ENCODE measurements around the gene RNF10. TPM values are rescaled to one million over a fixed set of nuclear protein-coding genes. Genes with fewer than 3 reads are reported as not detected.

RNF10 gene
- total RNA-seq, 2 experiments from 2014 or later: 441 to 446 TPM

- no peak for DNase-seq
- no peaks in the 10 kb centered on the region for H3K4me1 ChIP-seq (ENCODE audit: insufficient read depth, low read length)
- intact Hi-C loops (cut with DNase I, micrococcal nuclease): no loop called here
- no peak overlapping the region for H3K27ac ChIP-seq (ENCODE audit: low read depth in 1 of 2, low read length in 2 of 2)
- POLR2A ChIA-PET: no interaction called here
- TF ChIP-seq CTCF (IDR thresholded peaks at IDR 0.05): no peak
- no peaks in the 10 kb centered on the region for H3K4me1 Mint-ChIP-seq (ENCODE audit: low read depth)
- no peaks in the 10 kb centered on the region for H3K36me3 Mint-ChIP-seq (ENCODE audit: low read depth)
- no peaks in the 10 kb centered on the region for H3K36me3 ChIP-seq (ENCODE audit: insufficient read depth, low read length)
- H3K9me3 Mint-ChIP-seq: no peaks in the 10 kb centered on the region
- ATAC-seq (ENCODE audit: poor library complexity): no peak
- H3K27ac Mint-ChIP-seq: no peak overlapping the region
- peaks cover 5% of the 10 kb centered on the region for H3K27me3 Mint-ChIP-seq
- H3K4me3 ChIP-seq (ENCODE audit: low read length): no peak overlapping the region
- CTCF ChIA-PET: interaction anchor here (0.6 kb wide), 1 partner anchor 818 kb away, joined by 3 read pairs; no protein-coding TSS in a partner anchor
- no peaks in the 10 kb centered on the region for H3K9me3 ChIP-seq (ENCODE audit: control insufficient read depth in 1 of 2, insufficient read depth in 1 of 2, low read length in 2 of 2)
- no peaks in the 10 kb centered on the region for H3K27me3 ChIP-seq (ENCODE audit: control insufficient read depth in 1 of 2, insufficient read depth in 2 of 2, low read length in 2 of 2)
- no peak overlapping the region for H3K4me3 Mint-ChIP-seq
Observed at GRCh38 chr12:120590741-120591407, 56.7 kb downstream of the RNF10 start.

- Histone ChIP-seq H3K27ac (ENCODE audit: low read depth in 1 of 2, low read length in 2 of 2) (no peak overlapping the region), H3K27me3 (ENCODE audit: control insufficient read depth in 1 of 2, insufficient read depth in 2 of 2, low read length in 2 of 2) (no peaks in the 10 kb centered on the region), H3K4me1 (ENCODE audit: insufficient read depth, low read length) (no peaks in the 10 kb centered on the region), H3K9me3 (ENCODE audit: control insufficient read depth in 1 of 2, insufficient read depth in 1 of 2, low read length in 2 of 2) (no peaks in the 10 kb centered on the region), H3K36me3 (ENCODE audit: insufficient read depth, low read length) (no peaks in the 10 kb centered on the region), H3K4me3 (ENCODE audit: low read length) (no peak overlapping the region)
- ATAC-seq (ENCODE audit: poor library complexity): no peak
- Mint-ChIP-seq H3K27ac (no peak overlapping the region), H3K4me3 (no peak overlapping the region), H3K36me3 (ENCODE audit: low read depth) (no peaks in the 10 kb centered on the region), H3K9me3 (no peaks in the 10 kb centered on the region), H3K4me1 (ENCODE audit: low read depth) (no peaks in the 10 kb centered on the region), H3K27me3 (no peaks in the 10 kb centered on the region)
- ChIA-PET POLR2A (no interaction called here), CTCF (no interaction called here)
- DNase-seq: no peak
- intact Hi-C loops (cut with DNase I, micrococcal nuclease): no loop called here
- no peak for TF ChIP-seq CTCF (IDR thresholded peaks at IDR 0.05)
Observed at GRCh38 chr12:120592121-120593049, 58.2 kb downstream of the RNF10 start.

GRCh38 chr12:120596901-120597300 lies 62.7 kb downstream of the RNF10 start:
- ChIA-PET POLR2A (no interaction called here), CTCF (no interaction called here)
- Histone ChIP-seq H3K4me3 (ENCODE audit: low read length) (no peak overlapping the region), H3K36me3 (ENCODE audit: insufficient read depth, low read length) (no peaks in the 10 kb centered on the region), H3K4me1 (ENCODE audit: insufficient read depth, low read length) (no peaks in the 10 kb centered on the region), H3K9me3 (ENCODE audit: control insufficient read depth in 1 of 2, insufficient read depth in 1 of 2, low read length in 2 of 2) (no peaks in the 10 kb centered on the region), H3K27me3 (ENCODE audit: control insufficient read depth in 1 of 2, insufficient read depth in 2 of 2, low read length in 2 of 2) (peaks cover 0 to 4% of the 10 kb centered on the region in 2 experiments), H3K27ac (ENCODE audit: low read depth in 1 of 2, low read length in 2 of 2) (no peak overlapping the region)
- Mint-ChIP-seq H3K27me3 (peaks cover 18% of the 10 kb centered on the region), H3K9me3 (no peaks in the 10 kb centered on the region), H3K4me1 (ENCODE audit: low read depth) (no peaks in the 10 kb centered on the region), H3K36me3 (ENCODE audit: low read depth) (no peaks in the 10 kb centered on the region), H3K4me3 (no peak overlapping the region), H3K27ac (no peak overlapping the region)
- no peak for ATAC-seq (ENCODE audit: poor library complexity)
- intact Hi-C loops (cut with DNase I, micrococcal nuclease): no loop called here
- no peak for DNase-seq
- no peak for TF ChIP-seq CTCF (IDR thresholded peaks at IDR 0.05)

Data from CD4-positive, alpha-beta T cell (primary cell).